ENCODE measurements around the gene CPA5.

The CPA5 gene

GRCh38 chr7:130332259-130333053 is 12.2 kb upstream of the CPA5 start:
- DNase-seq (ENCODE audit: extremely low read depth in 1 of 2, low read depth in 1 of 2): no peak

GRCh38 chr7:130333832-130334231 is 10.8 kb upstream of the CPA5 start:
- DNase-seq (ENCODE audit: extremely low read depth in 1 of 2, low read depth in 1 of 2): no peak

GRCh38 chr7:130334274-130334673 is 10.3 kb upstream of the CPA5 start:
- no peak for DNase-seq (ENCODE audit: extremely low read depth in 1 of 2, low read depth in 1 of 2)

- DNase-seq (ENCODE audit: extremely low read depth in 1 of 2, low read depth in 1 of 2): no peak
Observed at GRCh38 chr7:130337410-130337971, 7.1 kb upstream of the CPA5 start.

- no peak for DNase-seq (ENCODE audit: extremely low read depth in 1 of 2, low read depth in 1 of 2)
Observed at GRCh38 chr7:130338233-130338632, 6.4 kb upstream of the CPA5 start.

- no peak for DNase-seq (ENCODE audit: extremely low read depth in 1 of 2, low read depth in 1 of 2)
Observed at GRCh38 chr7:130341882-130342281, 2.7 kb upstream of the CPA5 start.

- DNase-seq (ENCODE audit: extremely low read depth in 1 of 2, low read depth in 1 of 2): no peak
Observed at GRCh38 chr7:130342701-130343380, 1.8 kb upstream of the CPA5 start.

GRCh38 chr7:130345136-130345535 is 520 bp downstream of the CPA5 start:
- no peak for DNase-seq (ENCODE audit: extremely low read depth in 1 of 2, low read depth in 1 of 2)

- no peak for DNase-seq (ENCODE audit: extremely low read depth in 1 of 2, low read depth in 1 of 2)
Observed at GRCh38 chr7:130345725-130346124, 1.1 kb downstream of the CPA5 start.

- DNase-seq (ENCODE audit: extremely low read depth in 1 of 2, low read depth in 1 of 2): no peak
Observed at GRCh38 chr7:130346177-130346905, 1.7 kb downstream of the CPA5 start.

GRCh38 chr7:130346941-130347340 is 2.3 kb downstream of the CPA5 start:
- DNase-seq (ENCODE audit: extremely low read depth in 1 of 2, low read depth in 1 of 2): no peak

GRCh38 chr7:130349911-130350782 is 5.5 kb downstream of the CPA5 start:
- DNase-seq (ENCODE audit: extremely low read depth in 1 of 2, low read depth in 1 of 2): no peak

GRCh38 chr7:130350945-130351790 is 6.6 kb downstream of the CPA5 start:
- no peak for DNase-seq (ENCODE audit: extremely low read depth in 1 of 2, low read depth in 1 of 2)

- no peak for DNase-seq (ENCODE audit: extremely low read depth in 1 of 2, low read depth in 1 of 2)
Observed at GRCh38 chr7:130351791-130352090, 7.1 kb downstream of the CPA5 start.

GRCh38 chr7:130352194-130353074 is 7.8 kb downstream of the CPA5 start:
- no peak for DNase-seq (ENCODE audit: extremely low read depth in 1 of 2, low read depth in 1 of 2)

- DNase-seq (ENCODE audit: extremely low read depth in 1 of 2, low read depth in 1 of 2): no peak
Observed at GRCh38 chr7:130353196-130353595, 8.6 kb downstream of the CPA5 start.

GRCh38 chr7:130356121-130356875 is 11.7 kb downstream of the CPA5 start:
- DNase-seq (ENCODE audit: extremely low read depth in 1 of 2, low read depth in 1 of 2): no peak
